AG09319 (cell line): ENCODE measurements around the gene TLCD5.

Experiments
- DNase-seq: peaks from one replicate; pipeline ENCODE4 v3.0.0-alpha.2; 2010; ENCODE audit warnings: low read depth; ENCODE audit errors: extremely low read depth
- CTCF ChIP-seq: IDR thresholded peaks from 2 replicates; pipeline ENCODE4 v1.5.1; 2011; ENCODE audit warnings: low read depth, mild to moderate bottlenecking, inconsistent platforms, low read length, moderate library complexity

The TLCD5 gene

GRCh38 chr11:120298461-120298860, 26.6 kb upstream of the TLCD5 start:
- no peak for TF ChIP-seq CTCF
- no peak for DNase-seq

GRCh38 chr11:120302001-120302805, 22.9 kb upstream of the TLCD5 start:
- TF ChIP-seq CTCF = no peak
- no peak for DNase-seq

GRCh38 chr11:120303004-120303637, 22.0 kb upstream of the TLCD5 start:
- peak; percentile 100 for TF ChIP-seq CTCF
- peak; percentile 49 for DNase-seq

- no peak for TF ChIP-seq CTCF
- DNase-seq = no peak
These were observed 20.6 kb upstream of the TLCD5 start for GRCh38 chr11:120304526-120304925.

GRCh38 chr11:120305286-120305685, 19.8 kb upstream of the TLCD5 start:
- no peak for DNase-seq
- no peak for TF ChIP-seq CTCF

GRCh38 chr11:120306519-120307242, 18.4 kb upstream of the TLCD5 start:
- TF ChIP-seq CTCF = peak; percentile 69
- DNase-seq = peak; percentile 74

- DNase-seq = no peak
These were observed 17.6 kb upstream of the TLCD5 start for GRCh38 chr11:120307476-120307875.

More at GRCh38 chr11:120307476-120307875, 17.6 kb upstream of the TLCD5 start:
- no peak for TF ChIP-seq CTCF
